Peyer's patch (tissue), 4 donors: ENCODE measurements around the gene SLC2A10. TPM values are rescaled to one million over a fixed set of nuclear protein-coding genes. Genes with fewer than 3 reads are reported as not detected.
A peak's percentile ranks its signal among the peaks of the same experiment; 100 is the strongest.

Experiments used
- DNase-seq, 3 donors: peaks; one replicate each; pipeline ENCODE4 v3.0.0-alpha.2; 2017 to 2019
- H3K27ac ChIP-seq, 4 donors: fragments of 200-600 bp; sonication (generic); one replicate each; pipeline ENCODE4 v1.5.1; 2016 to 2019
- H3K27me3 ChIP-seq, 2 donors: fragments of 200-600 bp; sonication (generic); one replicate each; pipeline ENCODE4 v1.5.1; 2019
- H3K36me3 ChIP-seq, 3 donors: fragments of 200-600 bp; sonication (generic); one replicate each; pipeline ENCODE4 v1.5.1; 2016 to 2019
- H3K4me1 ChIP-seq, 4 donors: fragments of 200-600 bp; sonication (generic); one replicate each; pipeline ENCODE4 v1.5.1; 2016 to 2019
- H3K4me3 ChIP-seq, 4 donors: fragments of 200-600 bp; sonication (generic); 1 replicate in 3 of 4; 2 replicates in 1 of 4; pipeline ENCODE4 v1.5.1; 2016 to 2019; ENCODE audit warnings: mild to moderate bottlenecking in 1 of 4
- H3K9me3 ChIP-seq, 4 donors: fragments of 200-600 bp; sonication (generic); one replicate each; pipeline ENCODE4 v1.5.1; 2016 to 2019; ENCODE audit warnings: mild to moderate bottlenecking in 1 of 4
- POLR2A ChIP-seq, 2 donors: fragments of 450-650 bp; IDR thresholded peaks; one replicate each; pipeline ENCODE4 v1.5.1; 2017; ENCODE audit warnings: antibody characterized with exemption in 2 of 2, mild to moderate bottlenecking in 2 of 2, moderate library complexity in 2 of 2
- total RNA-seq, 4 donors: library from RNA; depleted of rRNA; stranded (reverse); fragments of >200 nt; gene quantifications; one replicate each; pipeline ENCODE4 v1.1.0, GENCODE V29; 2016
- TF ChIP-seq, protein P1 (sequence below), 6 experiments: fragments of 450-650 bp in 4 of 6; fragments of 200-600 bp in 2 of 6; sonication (generic) in 1 of 6; IDR thresholded peaks; one replicate each; pipeline ENCODE4 v1.5.1; 2017 to 2019; ENCODE audit warnings: antibody characterized with exemption in 6 of 6, mild to moderate bottlenecking in 3 of 6, moderate library complexity in 1 of 6

SLC2A10 gene
- total RNA-seq, 4 donors from 2014 or later = 8.3 to 19.0 (median 15.4) TPM

DNA sequence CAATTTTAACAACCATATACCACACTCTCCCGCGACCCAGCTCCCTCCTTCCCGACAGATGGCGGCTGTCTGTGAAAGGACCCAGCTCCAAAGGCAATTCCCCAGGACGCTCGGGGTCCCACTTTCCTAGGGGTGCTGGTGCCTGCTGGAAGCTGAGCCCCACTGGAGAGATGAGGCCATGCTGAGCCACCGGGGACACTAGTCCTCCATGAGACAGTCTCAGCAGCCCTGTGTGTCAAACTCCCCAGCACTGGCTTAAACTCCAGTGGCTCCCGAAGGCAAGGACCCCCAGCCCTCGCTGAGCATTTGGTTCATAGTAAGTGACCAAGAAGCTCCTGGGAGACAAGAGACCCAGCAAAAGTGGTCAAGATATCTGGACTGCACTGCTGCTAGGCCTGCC lies 52.1 kb downstream of the SLC2A10 start:
- Histone ChIP-seq H3K4me3 (no peak overlapping the region), H3K36me3 (no peaks in the 10 kb centered on the region), H3K4me1 (no peaks in the 10 kb centered on the region), H3K27ac (no peak overlapping the region), H3K9me3 (no peaks in the 10 kb centered on the region), H3K27me3 (no peaks in the 10 kb centered on the region)
- TF ChIP-seq, protein P1, sequence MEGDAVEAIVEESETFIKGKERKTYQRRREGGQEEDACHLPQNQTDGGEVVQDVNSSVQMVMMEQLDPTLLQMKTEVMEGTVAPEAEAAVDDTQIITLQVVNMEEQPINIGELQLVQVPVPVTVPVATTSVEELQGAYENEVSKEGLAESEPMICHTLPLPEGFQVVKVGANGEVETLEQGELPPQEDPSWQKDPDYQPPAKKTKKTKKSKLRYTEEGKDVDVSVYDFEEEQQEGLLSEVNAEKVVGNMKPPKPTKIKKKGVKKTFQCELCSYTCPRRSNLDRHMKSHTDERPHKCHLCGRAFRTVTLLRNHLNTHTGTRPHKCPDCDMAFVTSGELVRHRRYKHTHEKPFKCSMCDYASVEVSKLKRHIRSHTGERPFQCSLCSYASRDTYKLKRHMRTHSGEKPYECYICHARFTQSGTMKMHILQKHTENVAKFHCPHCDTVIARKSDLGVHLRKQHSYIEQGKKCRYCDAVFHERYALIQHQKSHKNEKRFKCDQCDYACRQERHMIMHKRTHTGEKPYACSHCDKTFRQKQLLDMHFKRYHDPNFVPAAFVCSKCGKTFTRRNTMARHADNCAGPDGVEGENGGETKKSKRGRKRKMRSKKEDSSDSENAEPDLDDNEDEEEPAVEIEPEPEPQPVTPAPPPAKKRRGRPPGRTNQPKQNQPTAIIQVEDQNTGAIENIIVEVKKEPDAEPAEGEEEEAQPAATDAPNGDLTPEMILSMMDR (IDR thresholded peaks at IDR 0.05) = no peak
- TF ChIP-seq POLR2A (IDR thresholded peaks at IDR 0.05) = no peak
- no peak for DNase-seq

DNA sequence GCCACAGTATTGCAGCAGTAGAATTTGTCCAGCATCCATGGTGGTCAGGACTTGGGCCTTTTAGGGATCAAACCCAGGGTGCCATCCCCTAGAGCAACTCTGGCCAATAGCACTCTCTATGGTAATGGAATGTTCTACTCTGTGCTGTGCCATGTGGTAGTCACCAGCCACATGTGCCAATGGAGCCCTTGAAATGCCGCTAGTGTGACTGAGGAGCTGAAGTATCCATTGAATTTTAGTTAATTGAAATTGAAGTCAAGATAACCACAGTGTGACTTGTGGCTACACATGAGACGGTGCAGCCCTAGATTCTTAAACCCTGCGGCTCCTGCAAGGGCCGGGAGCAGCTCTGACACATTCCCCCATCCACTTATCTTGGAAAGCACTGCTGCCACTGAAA lies 54.6 kb downstream of the SLC2A10 start:
- Histone ChIP-seq H3K27me3 (no peaks in the 10 kb centered on the region), H3K4me1 (no peaks in the 10 kb centered on the region), H3K9me3 (no peaks in the 10 kb centered on the region), H3K4me3 (no peak overlapping the region), H3K36me3 (no peaks in the 10 kb centered on the region), H3K27ac (no peak overlapping the region)
- DNase-seq = no peak
- TF ChIP-seq, protein P1 (IDR thresholded peaks at IDR 0.05) = no peak
- no peak for TF ChIP-seq POLR2A (IDR thresholded peaks at IDR 0.05)

DNA sequence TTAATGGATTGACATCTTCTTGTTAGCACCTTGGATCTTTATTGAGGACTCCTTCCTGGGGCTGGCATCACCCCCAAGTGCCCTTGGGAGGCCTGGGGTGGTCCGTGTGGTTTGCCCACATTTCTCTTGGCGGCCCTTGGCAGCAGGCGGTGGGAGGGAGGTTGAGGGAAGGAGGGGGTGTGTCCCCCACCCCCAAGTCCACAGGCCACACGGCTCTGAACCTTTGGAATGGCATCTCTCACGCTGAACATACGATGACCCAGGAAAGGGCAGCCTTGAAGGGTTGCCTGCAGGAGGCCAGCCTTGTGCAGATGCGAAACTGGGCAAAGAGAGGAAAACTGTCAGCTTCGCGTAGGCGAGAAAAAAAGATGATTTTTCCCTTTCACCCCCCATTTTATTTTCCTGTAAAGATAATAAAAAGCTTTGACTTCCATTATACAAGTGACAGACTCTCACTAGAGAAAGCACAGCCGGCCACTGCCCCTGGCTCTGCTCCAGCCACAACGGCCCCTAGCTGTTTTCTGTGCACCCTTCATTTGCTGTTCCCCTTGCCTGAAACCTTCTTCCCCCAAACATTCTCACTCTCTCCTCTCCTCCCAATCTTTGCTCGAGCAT lies 56.2 kb downstream of the SLC2A10 start:
- DNase-seq = no peak
- no peaks in the 10 kb centered on the region for H3K36me3 ChIP-seq
- H3K4me1 ChIP-seq = no peaks in the 10 kb centered on the region
- no peaks in the 10 kb centered on the region for H3K27me3 ChIP-seq
- H3K27ac ChIP-seq = no peak overlapping the region
- H3K4me3 ChIP-seq = no peak overlapping the region
- H3K9me3 ChIP-seq = no peaks in the 10 kb centered on the region
- TF ChIP-seq, protein P1 (IDR thresholded peaks at IDR 0.05) = no peak
- TF ChIP-seq POLR2A (IDR thresholded peaks at IDR 0.05) = no peak

DNA sequence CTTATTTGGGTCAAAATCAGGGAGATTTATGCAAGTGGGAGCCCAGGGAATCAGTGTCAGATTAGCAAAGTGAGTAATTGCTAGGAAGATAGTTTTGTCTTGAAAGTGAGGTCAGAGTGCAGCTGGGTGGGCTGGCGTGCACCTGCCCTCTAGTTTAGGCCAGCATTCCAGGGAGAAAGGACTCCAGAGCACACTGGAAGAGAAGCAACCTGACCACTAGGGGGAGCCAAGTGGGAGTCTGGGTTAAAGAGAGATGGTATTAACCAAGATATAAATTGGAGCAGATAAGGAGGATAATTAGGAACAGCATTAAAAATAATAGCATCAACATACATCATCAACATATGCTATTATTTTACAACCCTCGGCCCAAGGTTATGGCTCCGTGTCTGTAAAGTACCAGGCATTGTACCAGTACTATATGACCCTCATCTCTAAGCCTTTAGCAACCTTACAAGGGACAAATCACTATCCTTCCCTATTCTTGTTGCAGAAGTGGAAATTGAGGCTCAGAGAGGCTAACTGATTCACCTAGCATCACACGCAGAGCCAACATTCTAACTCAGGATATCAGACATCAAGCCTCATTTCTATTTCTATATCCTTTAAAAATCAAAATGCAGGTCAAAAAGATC lies 57.8 kb downstream of the SLC2A10 start:
- Histone ChIP-seq H3K4me1 (no peaks in the 10 kb centered on the region), H3K27ac (no peak overlapping the region), H3K36me3 (no peaks in the 10 kb centered on the region), H3K4me3 (no peak overlapping the region), H3K27me3 (no peaks in the 10 kb centered on the region), H3K9me3 (no peaks in the 10 kb centered on the region)
- TF ChIP-seq POLR2A (IDR thresholded peaks at IDR 0.05) = no peak
- TF ChIP-seq, protein P1 (IDR thresholded peaks at IDR 0.05) = peak in 4 of 6 experiments; percentile 51 to 67 (median 60)
- DNase-seq = peak in 1 of 3 donors; percentile 67

DNA sequence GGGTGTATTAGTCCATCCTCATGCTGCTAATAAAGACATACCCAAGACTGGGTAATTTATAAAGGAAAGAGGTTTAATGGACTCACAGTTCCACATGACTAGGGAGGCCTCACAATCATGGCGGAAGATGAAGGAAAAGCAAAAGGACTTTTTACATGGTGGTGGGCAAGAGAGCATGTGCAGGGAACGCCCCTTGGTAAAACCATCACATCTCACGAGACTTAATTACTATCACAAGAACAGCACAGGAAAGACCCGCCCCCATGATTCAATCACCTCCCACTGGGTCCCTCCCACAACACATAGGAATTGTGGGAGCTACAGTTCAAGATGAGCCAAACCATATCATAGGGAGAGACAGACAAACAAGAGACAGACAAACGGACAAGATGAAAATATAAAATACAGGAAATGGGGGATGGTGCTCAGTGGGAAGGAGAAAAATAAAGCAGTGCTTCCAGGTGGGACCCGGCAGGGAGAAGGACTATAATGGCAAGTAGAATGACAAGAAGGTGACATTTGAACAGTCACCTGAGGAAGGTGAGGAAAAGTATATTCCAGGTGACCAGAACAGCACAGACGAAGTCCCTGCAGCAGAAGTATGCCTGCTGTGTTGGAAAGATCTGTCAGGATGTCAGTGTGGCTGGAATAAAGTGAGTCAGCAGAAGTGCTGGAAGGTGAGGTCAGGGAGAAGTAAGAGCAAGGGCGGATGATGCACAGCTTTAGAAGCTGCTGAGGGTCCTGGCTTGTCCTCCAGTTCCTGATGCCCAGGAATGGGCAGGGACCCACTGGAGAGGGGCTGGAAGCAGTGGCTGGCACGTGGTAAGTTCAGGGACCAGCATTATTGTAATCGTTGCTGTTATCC lies 61.1 kb downstream of the SLC2A10 start:
- no peaks in the 10 kb centered on the region for H3K9me3 ChIP-seq
- H3K27me3 ChIP-seq = no peaks in the 10 kb centered on the region
- H3K36me3 ChIP-seq = no peaks in the 10 kb centered on the region
- TF ChIP-seq, protein P1 (IDR thresholded peaks at IDR 0.05) = no peak
- TF ChIP-seq POLR2A (IDR thresholded peaks at IDR 0.05) = no peak
- H3K4me1 ChIP-seq = no peaks in the 10 kb centered on the region
- H3K4me3 ChIP-seq = no peak overlapping the region
- DNase-seq = no peak
- H3K27ac ChIP-seq = no peak overlapping the region
